Astrocyte of the cerebellum (primary cell): Measurements from ENCODE around the gene OSTN.

ENCODE experiments used
- DNase-seq: peaks from one replicate; pipeline ENCODE4 v3.0.0-alpha.2; 2011; ENCODE audit warnings: low read depth
- H3K4me3 ChIP-seq: 2 replicates; pipeline ENCODE4 v1.5.1; 2011; ENCODE audit warnings: mild to moderate bottlenecking, low read depth, low read length, moderate library complexity
- in situ Hi-C: cut with HindIII; loops from 2 replicates; pipeline ENCODE4 v1.10.0; 2017; ENCODE audit warnings: low sequenced_read_pairs
- TF ChIP-seq, protein P1 (sequence below): IDR thresholded peaks from 2 replicates; pipeline ENCODE4 v1.5.1; 2012; ENCODE audit warnings: low read length, low read depth, moderate library complexity, mild to moderate bottlenecking; ENCODE audit errors: missing control alignments

OSTN gene

GRCh38 chr3:191314109-191314728 is 115.2 kb downstream of the OSTN start:
- DNase-seq: no peak
- in situ Hi-C loops: no loop called here
- no peak overlapping the region for H3K4me3 ChIP-seq
- TF ChIP-seq, protein P1, sequence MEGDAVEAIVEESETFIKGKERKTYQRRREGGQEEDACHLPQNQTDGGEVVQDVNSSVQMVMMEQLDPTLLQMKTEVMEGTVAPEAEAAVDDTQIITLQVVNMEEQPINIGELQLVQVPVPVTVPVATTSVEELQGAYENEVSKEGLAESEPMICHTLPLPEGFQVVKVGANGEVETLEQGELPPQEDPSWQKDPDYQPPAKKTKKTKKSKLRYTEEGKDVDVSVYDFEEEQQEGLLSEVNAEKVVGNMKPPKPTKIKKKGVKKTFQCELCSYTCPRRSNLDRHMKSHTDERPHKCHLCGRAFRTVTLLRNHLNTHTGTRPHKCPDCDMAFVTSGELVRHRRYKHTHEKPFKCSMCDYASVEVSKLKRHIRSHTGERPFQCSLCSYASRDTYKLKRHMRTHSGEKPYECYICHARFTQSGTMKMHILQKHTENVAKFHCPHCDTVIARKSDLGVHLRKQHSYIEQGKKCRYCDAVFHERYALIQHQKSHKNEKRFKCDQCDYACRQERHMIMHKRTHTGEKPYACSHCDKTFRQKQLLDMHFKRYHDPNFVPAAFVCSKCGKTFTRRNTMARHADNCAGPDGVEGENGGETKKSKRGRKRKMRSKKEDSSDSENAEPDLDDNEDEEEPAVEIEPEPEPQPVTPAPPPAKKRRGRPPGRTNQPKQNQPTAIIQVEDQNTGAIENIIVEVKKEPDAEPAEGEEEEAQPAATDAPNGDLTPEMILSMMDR: no peak
